Testis (tissue), 2 donors: Measurements from ENCODE around the gene PRKAR1B.

ENCODE experiments used
- POLR2A ChIP-seq: fragments of 450-650 bp; IDR thresholded peaks from one replicate; pipeline ENCODE4 v1.6.1; 2017; ENCODE audit warnings: antibody characterized with exemption, mild to moderate bottlenecking, moderate library complexity
- TF ChIP-seq, protein P1 (sequence below), 3 experiments: fragments of 450-650 bp in 2 of 3; fragments of 200-600 bp in 1 of 3; sonication (generic) in 1 of 3; IDR thresholded peaks; one replicate each; pipeline ENCODE4 v1.5.1; 2016 to 2019; ENCODE audit warnings: antibody characterized with exemption in 3 of 3, mild to moderate bottlenecking in 2 of 3, moderate library complexity in 1 of 3

DNA sequence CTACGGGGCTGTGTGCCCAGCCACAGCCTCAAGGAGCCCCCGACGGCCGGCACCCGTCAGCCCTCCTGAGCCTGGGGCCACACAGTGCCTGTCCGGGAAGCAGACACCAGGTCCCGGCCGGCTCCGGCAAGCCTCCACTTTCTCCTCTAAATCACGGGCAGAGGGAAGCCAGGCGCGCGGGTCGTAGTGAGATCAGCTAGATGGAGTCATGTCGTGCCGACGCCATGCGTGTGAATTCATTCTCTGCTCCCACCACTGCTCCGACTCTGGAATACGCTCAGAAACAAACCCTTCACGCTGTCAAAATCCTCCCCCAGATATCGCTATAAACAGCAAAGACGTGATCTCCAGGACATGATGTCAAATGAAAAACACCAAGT lies 94.3 kb downstream of the PRKAR1B start:
- TF ChIP-seq, protein P1, sequence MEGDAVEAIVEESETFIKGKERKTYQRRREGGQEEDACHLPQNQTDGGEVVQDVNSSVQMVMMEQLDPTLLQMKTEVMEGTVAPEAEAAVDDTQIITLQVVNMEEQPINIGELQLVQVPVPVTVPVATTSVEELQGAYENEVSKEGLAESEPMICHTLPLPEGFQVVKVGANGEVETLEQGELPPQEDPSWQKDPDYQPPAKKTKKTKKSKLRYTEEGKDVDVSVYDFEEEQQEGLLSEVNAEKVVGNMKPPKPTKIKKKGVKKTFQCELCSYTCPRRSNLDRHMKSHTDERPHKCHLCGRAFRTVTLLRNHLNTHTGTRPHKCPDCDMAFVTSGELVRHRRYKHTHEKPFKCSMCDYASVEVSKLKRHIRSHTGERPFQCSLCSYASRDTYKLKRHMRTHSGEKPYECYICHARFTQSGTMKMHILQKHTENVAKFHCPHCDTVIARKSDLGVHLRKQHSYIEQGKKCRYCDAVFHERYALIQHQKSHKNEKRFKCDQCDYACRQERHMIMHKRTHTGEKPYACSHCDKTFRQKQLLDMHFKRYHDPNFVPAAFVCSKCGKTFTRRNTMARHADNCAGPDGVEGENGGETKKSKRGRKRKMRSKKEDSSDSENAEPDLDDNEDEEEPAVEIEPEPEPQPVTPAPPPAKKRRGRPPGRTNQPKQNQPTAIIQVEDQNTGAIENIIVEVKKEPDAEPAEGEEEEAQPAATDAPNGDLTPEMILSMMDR (IDR thresholded peaks at IDR 0.05): no peak
- no peak for TF ChIP-seq POLR2A
